ENCODE measurements around the gene DLGAP1. TPM values are rescaled to one million over a fixed set of nuclear protein-coding genes. Genes with fewer than 3 reads are reported as not detected.

Gene DLGAP1
- total RNA-seq, 1 donor from 2014 or later: 18.5 TPM

DNA sequence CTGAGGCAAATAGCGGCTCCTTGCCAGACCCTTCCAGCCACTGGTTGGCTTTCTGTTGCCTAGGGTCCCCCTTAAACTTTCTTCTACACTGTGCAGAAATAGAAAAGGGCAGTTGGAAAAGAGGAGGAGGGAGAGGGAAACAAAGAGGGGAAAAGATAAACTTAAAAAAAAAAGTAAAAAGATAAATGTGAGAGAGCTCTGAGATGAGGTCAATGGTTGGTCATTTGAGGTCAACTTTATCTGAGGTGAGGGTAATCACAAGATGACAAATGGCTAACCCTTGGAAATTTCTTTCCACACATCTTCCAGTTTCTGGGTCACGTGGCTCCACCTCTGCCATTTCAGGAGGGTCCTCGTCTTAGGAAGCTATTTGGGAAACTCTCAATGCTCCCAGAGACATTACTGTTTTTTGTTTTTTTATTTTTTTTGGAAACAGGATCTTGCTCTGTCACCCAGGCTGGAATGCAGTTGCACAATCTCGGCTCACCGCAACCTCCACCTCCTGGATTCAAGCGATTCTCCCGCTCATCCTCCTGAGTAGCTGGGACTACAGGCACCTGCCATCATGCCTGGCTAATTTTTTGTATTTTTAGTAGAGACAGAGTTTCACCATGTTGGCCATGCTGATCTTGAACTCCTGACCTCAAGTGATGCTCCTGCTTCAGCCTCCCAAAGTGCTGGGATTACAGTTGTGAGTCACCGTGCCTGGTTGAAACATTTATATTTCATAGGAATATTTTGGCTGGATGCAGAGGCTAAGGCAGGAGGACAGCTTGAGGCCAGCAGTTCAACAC is 805.3 kb downstream of the DLGAP1 start:
- no peak overlapping the region for H3K4me3 Mint-ChIP-seq
- no peaks in the 10 kb centered on the region for H3F3A ChIP-seq (ENCODE audit: low read depth)
- TF ChIP-seq EZH2 (IDR thresholded peaks at IDR 0.05): no peak
- TF ChIP-seq, protein P1, sequence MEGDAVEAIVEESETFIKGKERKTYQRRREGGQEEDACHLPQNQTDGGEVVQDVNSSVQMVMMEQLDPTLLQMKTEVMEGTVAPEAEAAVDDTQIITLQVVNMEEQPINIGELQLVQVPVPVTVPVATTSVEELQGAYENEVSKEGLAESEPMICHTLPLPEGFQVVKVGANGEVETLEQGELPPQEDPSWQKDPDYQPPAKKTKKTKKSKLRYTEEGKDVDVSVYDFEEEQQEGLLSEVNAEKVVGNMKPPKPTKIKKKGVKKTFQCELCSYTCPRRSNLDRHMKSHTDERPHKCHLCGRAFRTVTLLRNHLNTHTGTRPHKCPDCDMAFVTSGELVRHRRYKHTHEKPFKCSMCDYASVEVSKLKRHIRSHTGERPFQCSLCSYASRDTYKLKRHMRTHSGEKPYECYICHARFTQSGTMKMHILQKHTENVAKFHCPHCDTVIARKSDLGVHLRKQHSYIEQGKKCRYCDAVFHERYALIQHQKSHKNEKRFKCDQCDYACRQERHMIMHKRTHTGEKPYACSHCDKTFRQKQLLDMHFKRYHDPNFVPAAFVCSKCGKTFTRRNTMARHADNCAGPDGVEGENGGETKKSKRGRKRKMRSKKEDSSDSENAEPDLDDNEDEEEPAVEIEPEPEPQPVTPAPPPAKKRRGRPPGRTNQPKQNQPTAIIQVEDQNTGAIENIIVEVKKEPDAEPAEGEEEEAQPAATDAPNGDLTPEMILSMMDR (IDR thresholded peaks at IDR 0.05): no peak
- TF ChIP-seq EZH2phosphoT487 (IDR thresholded peaks at IDR 0.05): no peak
- H3K36me3 Mint-ChIP-seq: peaks cover 2% of the 10 kb centered on the region
- H3K79me2 ChIP-seq (ENCODE audit: low read depth): no peaks in the 10 kb centered on the region
- peaks cover 43% of the 10 kb centered on the region for H3K4me1 Mint-ChIP-seq
- H3K36me3 ChIP-seq: no peaks in the 10 kb centered on the region
- H3K27me3 Mint-ChIP-seq (ENCODE audit: insufficient read depth, low read depth): no peaks in the 10 kb centered on the region
- no peak for DNase-seq (ENCODE audit: low spot score)
- H3K9ac ChIP-seq: no peak overlapping the region
- peaks cover 24% of the 10 kb centered on the region for H3K4me1 ChIP-seq
- H3K27ac ChIP-seq: no peak overlapping the region
- H2AFZ ChIP-seq (replicated peaks): no peak overlapping the region
- no peaks in the 10 kb centered on the region for H3K27me3 ChIP-seq
- no peaks in the 10 kb centered on the region for H3K9me3 Mint-ChIP-seq
- H3K27ac Mint-ChIP-seq: peak overlapping the region; percentile 91
- no peaks in the 10 kb centered on the region for H3K9me3 ChIP-seq (ENCODE audit: low read depth)
- no peak overlapping the region for H3K4me2 ChIP-seq
- no peaks in the 10 kb centered on the region for H4K20me1 ChIP-seq (ENCODE audit: low read depth)
- H3K4me3 ChIP-seq: no peak overlapping the region

DNA sequence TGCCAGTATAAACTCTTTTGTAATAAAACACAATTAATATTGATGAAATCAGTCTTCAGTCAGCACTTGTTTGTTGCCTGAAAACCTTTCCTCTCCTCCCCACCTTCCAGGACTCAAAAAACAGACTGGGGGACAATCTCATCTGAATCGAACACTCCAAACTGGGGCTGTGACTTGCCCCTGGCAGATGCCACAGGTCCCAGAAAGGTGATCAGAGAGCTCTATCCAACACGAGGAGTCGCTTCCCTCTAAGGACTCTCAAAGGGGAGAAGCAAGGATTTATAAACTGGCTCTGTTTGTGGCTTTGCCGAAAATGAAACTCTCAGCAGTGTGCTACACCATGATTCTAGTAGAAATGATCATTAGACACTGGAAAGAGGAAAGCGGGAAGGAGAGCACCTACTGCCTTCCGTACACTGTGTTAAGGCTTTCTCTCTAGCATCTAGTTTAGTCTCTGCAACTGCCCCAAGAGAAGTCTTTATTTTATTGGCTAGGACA is 805.9 kb downstream of the DLGAP1 start:
- no peak for DNase-seq (ENCODE audit: low spot score)
- H3K4me3 Mint-ChIP-seq: no peak overlapping the region
- H3K79me2 ChIP-seq (ENCODE audit: low read depth): no peaks in the 10 kb centered on the region
- H3K27ac Mint-ChIP-seq: no peak overlapping the region
- peaks cover 24% of the 10 kb centered on the region for H3K4me1 ChIP-seq
- no peak overlapping the region for H3K4me2 ChIP-seq
- no peaks in the 10 kb centered on the region for H3F3A ChIP-seq (ENCODE audit: low read depth)
- no peaks in the 10 kb centered on the region for H3K36me3 ChIP-seq
- no peak overlapping the region for H3K27ac ChIP-seq
- TF ChIP-seq EZH2 (IDR thresholded peaks at IDR 0.05): no peak
- TF ChIP-seq, protein P1 (IDR thresholded peaks at IDR 0.05): no peak
- no peak for TF ChIP-seq EZH2phosphoT487 (IDR thresholded peaks at IDR 0.05)
- no peak overlapping the region for H3K9ac ChIP-seq
- no peaks in the 10 kb centered on the region for H3K27me3 Mint-ChIP-seq (ENCODE audit: insufficient read depth, low read depth)
- peaks cover 2% of the 10 kb centered on the region for H3K36me3 Mint-ChIP-seq
- no peaks in the 10 kb centered on the region for H3K9me3 ChIP-seq (ENCODE audit: low read depth)
- H3K4me3 ChIP-seq: no peak overlapping the region
- no peaks in the 10 kb centered on the region for H3K27me3 ChIP-seq
- H4K20me1 ChIP-seq (ENCODE audit: low read depth): no peaks in the 10 kb centered on the region
- no peak overlapping the region for H2AFZ ChIP-seq (replicated peaks)
- H3K4me1 Mint-ChIP-seq: peaks cover 36% of the 10 kb centered on the region
- no peaks in the 10 kb centered on the region for H3K9me3 Mint-ChIP-seq

DNA sequence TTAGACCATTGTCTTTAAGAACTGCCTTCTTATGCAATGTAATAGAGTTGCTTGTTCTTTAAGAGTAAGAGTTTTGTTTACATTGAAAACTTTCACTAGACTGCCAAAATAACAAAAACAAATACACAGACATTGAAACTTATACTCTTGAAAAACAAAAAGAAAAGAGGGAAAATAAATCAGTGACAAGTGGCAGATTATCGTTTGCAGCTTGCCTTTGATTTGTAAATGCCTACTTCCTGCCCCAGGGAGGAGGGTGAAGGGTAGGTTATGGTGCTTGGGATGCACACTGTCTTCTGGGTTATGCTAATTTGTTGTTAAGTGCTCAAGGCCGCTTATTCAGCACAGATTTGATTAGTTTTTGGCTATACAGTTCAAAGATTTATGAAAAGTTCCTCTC is 806.5 kb downstream of the DLGAP1 start:
- H3K4me3 Mint-ChIP-seq: no peak overlapping the region
- Histone ChIP-seq H3F3A (ENCODE audit: low read depth) (no peaks in the 10 kb centered on the region), H3K27me3 (no peaks in the 10 kb centered on the region), H4K20me1 (ENCODE audit: low read depth) (no peaks in the 10 kb centered on the region), H2AFZ (replicated peaks) (no peak overlapping the region), H3K79me2 (ENCODE audit: low read depth) (no peaks in the 10 kb centered on the region), H3K4me2 (no peak overlapping the region), H3K27ac (no peak overlapping the region), H3K9me3 (ENCODE audit: low read depth) (no peaks in the 10 kb centered on the region), H3K4me1 (peaks cover 24% of the 10 kb centered on the region), H3K4me3 (no peak overlapping the region), H3K9ac (no peak overlapping the region), H3K36me3 (no peaks in the 10 kb centered on the region)
- peaks cover 4% of the 10 kb centered on the region for H3K9me3 Mint-ChIP-seq
- peaks cover 31% of the 10 kb centered on the region for H3K4me1 Mint-ChIP-seq
- DNase-seq (ENCODE audit: low spot score): no peak
- H3K27ac Mint-ChIP-seq: no peak overlapping the region
- peaks cover 2% of the 10 kb centered on the region for H3K36me3 Mint-ChIP-seq
- no peaks in the 10 kb centered on the region for H3K27me3 Mint-ChIP-seq (ENCODE audit: insufficient read depth, low read depth)
- no peak for TF ChIP-seq EZH2 (IDR thresholded peaks at IDR 0.05)
- no peak for TF ChIP-seq EZH2phosphoT487 (IDR thresholded peaks at IDR 0.05)
- TF ChIP-seq, protein P1 (IDR thresholded peaks at IDR 0.05): no peak
